MCF 10A (cell line): Measurements from ENCODE around the gene NTHL1. TPM values are rescaled to one million over a fixed set of nuclear protein-coding genes. Genes with fewer than 3 reads are reported as not detected.

ENCODE experiments used
- BruUV-seq: library from RNA; stranded (reverse); fragments of 400-500 nt; replicated peaks from 2 replicates; lab custom pipeline; 2021; lab: Mats Ljungman, UMichigan
- CTCF ChIA-PET: fragments of 300-600 bp; sonication (Branson Sonifier 250); formaldehyde crosslinking; extraction: SDS; loops from one replicate; lab custom pipeline; 2021; ENCODE audit warnings: antibody characterized with exemption, inconsistent platforms; lab: Yijun Ruan, JAX
- POLR2A ChIA-PET: fragments of 300-600, 350-650 bp; sonication (Branson Sonifier 250); formaldehyde crosslinking; extraction: SDS; loops from one replicate; lab custom pipeline; 2020; ENCODE audit warnings: antibody characterized with exemption, inconsistent platforms; lab: Yijun Ruan, JAX
- DNase-seq: peaks from one replicate; pipeline ENCODE4 v3.0.0-alpha.2; 2018; ENCODE audit not compliant: unreplicated experiment
- H3K27ac Mint-ChIP-seq: one replicate; pipeline ENCODE4 v1.8.0; 2022; ENCODE audit warnings: mild to moderate bottlenecking, low read depth, mixed read lengths; ENCODE audit not compliant: unreplicated experiment
- H3K27me3 Mint-ChIP-seq: one replicate; pipeline ENCODE4 v1.8.0; 2022; ENCODE audit warnings: mixed read lengths; ENCODE audit not compliant: insufficient read depth, unreplicated experiment
- H3K36me3 Mint-ChIP-seq: one replicate; pipeline ENCODE4 v1.8.0; 2022; ENCODE audit warnings: mild to moderate bottlenecking, moderate library complexity, mixed read lengths; ENCODE audit not compliant: insufficient read depth, unreplicated experiment
- H3K4me1 Mint-ChIP-seq: one replicate; pipeline ENCODE4 v1.8.0; 2022; ENCODE audit warnings: mixed read lengths; ENCODE audit not compliant: insufficient read depth, unreplicated experiment
- H3K4me3 Mint-ChIP-seq: one replicate; pipeline ENCODE4 v1.8.0; 2022; ENCODE audit warnings: mild to moderate bottlenecking, moderate library complexity, mixed read lengths; ENCODE audit not compliant: unreplicated experiment
- H3K9me3 Mint-ChIP-seq: one replicate; pipeline ENCODE4 v1.8.0; 2022; ENCODE audit warnings: mixed read lengths; ENCODE audit not compliant: unreplicated experiment
- intact Hi-C: fragments of 100-400 bp; cut with micrococcal nuclease; formaldehyde crosslinking; loops from 2 replicates; pipeline ENCODE4 v1.14.1; 2022
- total RNA-seq: library from RNA; stranded (reverse); gene quantifications from 2 replicates; pipeline ENCODE4 v1.2.3, GENCODE V29; 2022
- TF ChIP-seq, protein P1 (sequence below): fragments of 200-600 bp; IDR thresholded peaks from one replicate; pipeline ENCODE4 v1.8.0; 2022; ENCODE audit warnings: antibody characterized with exemption, mild to moderate bottlenecking; ENCODE audit not compliant: unreplicated experiment

The NTHL1 gene
- total RNA-seq, 1 experiment from 2014 or later: 17.7 TPM

DNA sequence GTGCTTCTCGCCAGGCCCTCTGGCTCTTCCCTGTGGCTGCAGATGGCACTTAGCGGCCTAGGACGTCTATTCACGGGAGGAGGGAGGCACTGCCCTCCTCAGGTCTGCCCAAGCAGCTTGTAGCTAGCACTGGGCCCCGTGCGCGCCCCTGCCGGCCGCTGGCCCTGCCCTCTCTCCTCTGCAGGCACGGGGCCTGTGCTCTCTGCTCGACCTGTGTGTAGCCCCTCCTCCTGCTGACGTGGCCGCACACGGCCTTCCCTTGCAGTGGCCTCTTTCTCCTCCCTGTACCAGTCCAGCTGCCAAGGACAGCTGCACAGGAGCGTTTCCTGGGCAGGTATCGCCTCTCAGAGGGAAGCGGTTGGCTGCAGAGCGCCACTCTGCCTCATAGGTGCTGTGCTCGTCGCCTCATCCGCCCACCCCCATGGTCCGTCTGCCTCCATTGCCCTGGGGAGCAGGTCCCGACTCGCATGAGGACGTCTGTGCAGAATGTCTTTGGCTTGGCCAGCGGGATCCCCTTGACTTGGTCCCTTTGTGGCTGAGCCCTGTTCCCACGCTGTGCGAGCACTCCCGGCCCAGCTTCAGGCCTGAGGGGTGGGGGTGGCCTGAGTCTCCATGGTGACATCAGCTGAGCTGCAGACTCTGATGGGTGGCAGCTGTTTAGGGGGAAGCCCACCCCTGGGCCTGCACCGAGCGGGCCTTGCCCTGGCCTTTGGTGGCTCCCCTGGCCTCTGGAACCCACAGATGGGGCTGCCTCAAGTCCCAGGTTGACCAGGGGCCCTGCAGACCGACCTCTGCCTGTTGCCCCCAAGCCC, 34.7 kb upstream of the NTHL1 start:
- POLR2A ChIA-PET: interaction anchor here (0.9 kb wide), 1 partner anchor 69 kb away, joined by 3 read pairs; no protein-coding TSS in a partner anchor
- intact Hi-C loops: no loop called here
- no peaks in the 10 kb centered on the region for H3K4me1 Mint-ChIP-seq
- CTCF ChIA-PET: interaction anchor here (0.6 to 0.8 kb wide), 2 partner anchors 39 to 60 kb away, joined by 3 read pairs; no protein-coding TSS in a partner anchor
- H3K9me3 Mint-ChIP-seq: no peaks in the 10 kb centered on the region
- H3K4me3 Mint-ChIP-seq: no peak overlapping the region
- no TSS peak for BruUV-seq
- H3K27ac Mint-ChIP-seq: no peak overlapping the region
- no peak for DNase-seq
- peaks cover 31% of the 10 kb centered on the region for H3K36me3 Mint-ChIP-seq
- TF ChIP-seq, protein P1, sequence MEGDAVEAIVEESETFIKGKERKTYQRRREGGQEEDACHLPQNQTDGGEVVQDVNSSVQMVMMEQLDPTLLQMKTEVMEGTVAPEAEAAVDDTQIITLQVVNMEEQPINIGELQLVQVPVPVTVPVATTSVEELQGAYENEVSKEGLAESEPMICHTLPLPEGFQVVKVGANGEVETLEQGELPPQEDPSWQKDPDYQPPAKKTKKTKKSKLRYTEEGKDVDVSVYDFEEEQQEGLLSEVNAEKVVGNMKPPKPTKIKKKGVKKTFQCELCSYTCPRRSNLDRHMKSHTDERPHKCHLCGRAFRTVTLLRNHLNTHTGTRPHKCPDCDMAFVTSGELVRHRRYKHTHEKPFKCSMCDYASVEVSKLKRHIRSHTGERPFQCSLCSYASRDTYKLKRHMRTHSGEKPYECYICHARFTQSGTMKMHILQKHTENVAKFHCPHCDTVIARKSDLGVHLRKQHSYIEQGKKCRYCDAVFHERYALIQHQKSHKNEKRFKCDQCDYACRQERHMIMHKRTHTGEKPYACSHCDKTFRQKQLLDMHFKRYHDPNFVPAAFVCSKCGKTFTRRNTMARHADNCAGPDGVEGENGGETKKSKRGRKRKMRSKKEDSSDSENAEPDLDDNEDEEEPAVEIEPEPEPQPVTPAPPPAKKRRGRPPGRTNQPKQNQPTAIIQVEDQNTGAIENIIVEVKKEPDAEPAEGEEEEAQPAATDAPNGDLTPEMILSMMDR: no peak
- H3K27me3 Mint-ChIP-seq: no peaks in the 10 kb centered on the region

DNA sequence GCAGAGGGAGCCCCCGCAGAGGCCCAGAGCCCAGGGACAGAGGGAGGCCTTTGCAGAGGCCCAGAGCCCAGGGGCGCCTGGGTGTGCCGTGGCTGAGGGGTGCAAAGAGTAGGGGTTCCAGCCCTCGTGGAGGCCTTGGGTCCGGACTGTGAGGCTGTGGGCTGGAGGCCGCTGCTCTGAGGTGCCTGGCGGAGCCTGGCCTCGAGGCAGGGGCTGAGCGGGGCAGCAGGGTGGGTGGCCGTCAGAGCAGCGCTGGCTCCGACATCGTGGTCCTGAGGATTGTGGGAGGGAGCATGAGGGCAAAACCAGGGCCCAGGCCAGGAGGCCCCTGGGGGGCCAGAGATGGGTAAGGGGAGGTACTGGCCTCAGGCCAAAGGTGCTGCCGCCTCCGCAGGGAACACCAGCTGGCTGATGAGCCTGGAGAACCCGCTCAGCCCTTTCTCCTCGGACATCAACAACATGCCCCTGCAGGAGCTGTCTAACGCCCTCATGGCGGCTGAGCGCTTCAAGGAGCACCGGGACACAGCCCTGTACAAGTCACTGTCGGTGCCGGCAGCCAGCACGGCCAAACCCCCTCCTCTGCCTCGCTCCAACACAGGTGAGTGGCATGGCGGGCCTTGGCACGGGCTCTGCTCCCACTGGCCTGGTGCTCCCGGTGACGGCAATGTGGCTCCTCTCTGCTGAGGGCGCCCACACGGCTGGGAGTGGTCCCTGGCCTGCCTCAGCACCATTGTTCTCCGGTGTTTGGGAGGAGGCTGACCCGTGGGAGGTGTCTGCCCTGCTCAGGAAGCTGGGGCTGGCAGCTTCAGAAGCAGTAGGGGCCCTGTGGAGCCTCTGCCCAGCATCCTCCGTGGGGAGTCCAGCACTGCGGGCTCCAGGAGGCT, 33.8 kb upstream of the NTHL1 start:
- BruUV-seq: no TSS peak
- no peaks in the 10 kb centered on the region for H3K4me1 Mint-ChIP-seq
- CTCF ChIA-PET: no interaction called here
- H3K27me3 Mint-ChIP-seq: no peaks in the 10 kb centered on the region
- DNase-seq: no peak
- no peak overlapping the region for H3K4me3 Mint-ChIP-seq
- no peaks in the 10 kb centered on the region for H3K9me3 Mint-ChIP-seq
- POLR2A ChIA-PET: no interaction called here
- no peak overlapping the region for H3K27ac Mint-ChIP-seq
- H3K36me3 Mint-ChIP-seq: peaks cover 31% of the 10 kb centered on the region
- intact Hi-C loops: no loop called here
- TF ChIP-seq, protein P1: no peak

DNA sequence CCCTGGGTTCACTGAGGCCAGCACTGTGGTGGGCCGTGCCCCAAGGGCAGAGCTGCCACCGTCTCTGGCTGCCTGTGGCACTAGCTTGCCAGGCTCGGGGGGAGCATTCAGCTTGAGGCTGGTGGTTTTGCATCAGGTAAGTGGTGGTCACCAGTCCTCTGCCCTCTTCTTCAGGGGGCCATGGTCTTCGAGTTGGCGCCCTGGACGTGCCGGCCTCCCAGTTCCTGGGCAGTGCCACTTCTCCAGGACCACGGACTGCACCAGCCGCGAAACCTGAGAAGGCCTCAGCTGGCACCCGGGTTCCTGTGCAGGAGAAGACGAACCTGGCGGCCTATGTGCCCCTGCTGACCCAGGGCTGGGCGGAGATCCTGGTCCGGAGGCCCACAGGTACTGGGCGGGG, 32.4 kb upstream of the NTHL1 start:
- Mint-ChIP-seq H3K4me3 (no peak overlapping the region), H3K9me3 (no peaks in the 10 kb centered on the region), H3K27me3 (no peaks in the 10 kb centered on the region), H3K36me3 (peaks cover 29% of the 10 kb centered on the region), H3K27ac (no peak overlapping the region), H3K4me1 (no peaks in the 10 kb centered on the region)
- intact Hi-C loops: no loop called here
- no peak for DNase-seq
- BruUV-seq: no TSS peak
- CTCF ChIA-PET: interaction anchor here (1.2 kb wide), 1 partner anchor 60 kb away, joined by 3 read pairs; no protein-coding TSS in a partner anchor
- TF ChIP-seq, protein P1: no peak
- POLR2A ChIA-PET: no interaction called here

DNA sequence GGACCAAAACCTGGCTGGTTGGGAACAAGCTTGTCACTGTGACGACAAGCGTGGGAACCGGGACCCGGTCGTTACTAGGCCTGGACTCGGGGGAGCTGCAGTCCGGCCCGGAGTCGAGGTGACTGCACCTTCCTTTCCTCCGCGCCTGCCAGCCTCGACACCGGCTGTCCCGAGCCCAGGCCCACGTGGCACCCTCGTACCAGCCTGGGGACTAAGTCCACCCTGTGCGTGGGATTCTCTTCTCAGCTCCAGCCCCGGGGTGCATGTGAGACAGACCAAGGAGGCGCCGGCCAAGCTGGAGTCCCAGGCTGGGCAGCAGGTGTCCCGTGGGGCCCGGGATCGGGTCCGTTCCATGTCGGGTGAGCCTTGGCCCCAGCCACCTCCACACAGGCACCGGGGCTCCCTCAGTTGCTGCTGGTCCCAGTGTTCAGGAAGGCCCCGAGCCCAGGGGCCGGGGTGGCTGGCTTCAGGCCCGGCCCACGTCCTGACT, 31.7 kb upstream of the NTHL1 start:
- H3K36me3 Mint-ChIP-seq: peaks cover 27% of the 10 kb centered on the region
- CTCF ChIA-PET: interaction anchor here (1.0 to 1.2 kb wide), 3 partner anchors 8 to 61 kb away, joined by 3 read pairs; no protein-coding TSS in a partner anchor
- DNase-seq: no peak
- no peaks in the 10 kb centered on the region for H3K9me3 Mint-ChIP-seq
- H3K4me3 Mint-ChIP-seq: no peak overlapping the region
- POLR2A ChIA-PET: no interaction called here
- TF ChIP-seq, protein P1: no peak
- H3K27ac Mint-ChIP-seq: no peak overlapping the region
- no peaks in the 10 kb centered on the region for H3K27me3 Mint-ChIP-seq
- H3K4me1 Mint-ChIP-seq: no peaks in the 10 kb centered on the region
- intact Hi-C loops: no loop called here
- BruUV-seq: no TSS peak
